Immature natural killer cell (primary cell): ENCODE results near the gene AGRP. TPM values are rescaled to one million over a fixed set of nuclear protein-coding genes. Genes with fewer than 3 reads are reported as not detected.
A peak's percentile ranks its signal among the peaks of the same experiment; 100 is the strongest.

ENCODE experiments used
- DNase-seq, 3 donors: peaks; one replicate each; pipeline ENCODE4 v3.0.0; 2022; ENCODE audit warnings: mixed read lengths in 1 of 3
- H3K27ac Mint-ChIP-seq, 6 donors: one replicate each; pipeline ENCODE4 v1.8.0; 2020; ENCODE audit warnings: mixed read lengths in 6 of 6, mild to moderate bottlenecking in 5 of 6, inconsistent platforms in 4 of 6, moderate library complexity in 3 of 6
- H3K27me3 Mint-ChIP-seq, 3 donors: one replicate each; pipeline ENCODE4 v1.8.0; 2020 to 2021; ENCODE audit warnings: low read depth in 3 of 3, mild to moderate bottlenecking in 3 of 3, mixed read lengths in 3 of 3, moderate library complexity in 3 of 3, inconsistent platforms in 1 of 3
- H3K36me3 Mint-ChIP-seq, 3 donors: one replicate each; pipeline ENCODE4 v1.8.0; 2020; ENCODE audit warnings: mixed read lengths in 3 of 3, inconsistent platforms in 2 of 3, mild to moderate bottlenecking in 2 of 3
- H3K4me1 Mint-ChIP-seq, 2 donors: one replicate each; pipeline ENCODE4 v1.8.0; 2020; ENCODE audit warnings: inconsistent platforms in 2 of 2, mild to moderate bottlenecking in 2 of 2, mixed read lengths in 2 of 2, moderate library complexity in 1 of 2
- H3K4me3 Mint-ChIP-seq, 5 donors: one replicate each; pipeline ENCODE4 v1.8.0; 2020; ENCODE audit warnings: mild to moderate bottlenecking in 5 of 5, mixed read lengths in 5 of 5, inconsistent platforms in 3 of 5, moderate library complexity in 3 of 5
- H3K9me3 Mint-ChIP-seq, 6 donors: one replicate each; pipeline ENCODE4 v1.8.0; 2020; ENCODE audit warnings: mild to moderate bottlenecking in 6 of 6, mixed read lengths in 6 of 6, inconsistent platforms in 4 of 6, moderate library complexity in 3 of 6
- polyA plus RNA-seq, 3 donors: library from polyadenylated mRNA; unstranded; fragments of 300-500 nt; fragmentation: Illumina TruSeq; gene quantifications; one replicate each; pipeline ENCODE4 v1.2.3, GENCODE V29; 2021

Gene AGRP
- polyA plus RNA-seq, 3 donors from 2014 or later, result not detected

- H3K4me3 Mint-ChIP-seq, result no peak overlapping the region
- H3K27me3 Mint-ChIP-seq, result peaks cover 0 to 7% (median 4%) of the 10 kb centered on the region in 3 donors
- H3K36me3 Mint-ChIP-seq, result peaks cover 0 to 4% (median 3%) of the 10 kb centered on the region in 3 donors
- no peak for DNase-seq
- peaks cover 52 to 62% of the 10 kb centered on the region in 2 donors for H3K4me1 Mint-ChIP-seq
- peak overlapping the region in 5 of 6 donors; percentile 25 to 83 (median 59) for H3K27ac Mint-ChIP-seq
- no peaks in the 10 kb centered on the region for H3K9me3 Mint-ChIP-seq
Observed at GRCh38 chr16:67454104-67454503, 29.2 kb downstream of the AGRP start.

DNA sequence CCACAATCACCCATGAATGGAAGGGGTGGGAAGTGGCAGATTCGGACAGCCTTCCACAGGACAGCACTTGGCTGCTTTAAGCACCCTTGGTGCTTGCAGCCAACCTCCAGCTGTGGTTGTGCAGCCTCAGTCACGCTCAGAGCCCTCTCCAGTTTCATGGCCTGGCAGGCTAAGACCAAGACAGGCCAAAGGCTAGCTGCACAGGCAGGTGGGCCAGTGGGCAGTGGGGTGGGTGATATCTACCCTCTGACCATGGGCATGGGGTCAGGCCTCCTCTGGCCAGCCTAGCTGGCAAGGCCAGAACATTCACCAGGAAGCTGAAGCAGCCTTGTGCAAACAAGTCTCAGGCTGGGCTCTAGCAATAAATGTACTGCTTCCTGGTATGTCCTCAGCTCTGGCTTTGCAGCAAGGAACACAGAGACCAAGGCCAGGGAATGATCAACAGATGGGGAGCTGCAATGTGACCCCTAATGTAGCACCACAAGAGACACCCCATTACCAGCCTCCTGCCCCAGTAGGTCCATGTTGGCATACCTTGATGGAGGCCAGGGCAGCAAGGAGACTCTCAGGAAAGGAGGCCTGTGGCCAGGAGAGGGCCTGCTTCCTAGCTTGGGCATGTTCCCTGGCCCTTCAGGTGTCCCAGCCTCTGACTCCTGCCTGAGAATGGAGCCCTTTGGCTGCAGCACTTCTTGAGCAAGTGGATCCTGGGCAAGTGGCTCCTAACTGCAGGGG lies 31.5 kb downstream of the AGRP start:
- no peak for DNase-seq
- Mint-ChIP-seq H3K4me1 (peaks cover 43 to 50% of the 10 kb centered on the region in 2 donors), H3K27ac (no peak overlapping the region), H3K9me3 (no peaks in the 10 kb centered on the region), H3K27me3 (peaks cover 0 to 9% (median 4%) of the 10 kb centered on the region in 3 donors), H3K4me3 (no peak overlapping the region), H3K36me3 (peaks cover 0 to 4% (median 3%) of the 10 kb centered on the region in 3 donors)

DNA sequence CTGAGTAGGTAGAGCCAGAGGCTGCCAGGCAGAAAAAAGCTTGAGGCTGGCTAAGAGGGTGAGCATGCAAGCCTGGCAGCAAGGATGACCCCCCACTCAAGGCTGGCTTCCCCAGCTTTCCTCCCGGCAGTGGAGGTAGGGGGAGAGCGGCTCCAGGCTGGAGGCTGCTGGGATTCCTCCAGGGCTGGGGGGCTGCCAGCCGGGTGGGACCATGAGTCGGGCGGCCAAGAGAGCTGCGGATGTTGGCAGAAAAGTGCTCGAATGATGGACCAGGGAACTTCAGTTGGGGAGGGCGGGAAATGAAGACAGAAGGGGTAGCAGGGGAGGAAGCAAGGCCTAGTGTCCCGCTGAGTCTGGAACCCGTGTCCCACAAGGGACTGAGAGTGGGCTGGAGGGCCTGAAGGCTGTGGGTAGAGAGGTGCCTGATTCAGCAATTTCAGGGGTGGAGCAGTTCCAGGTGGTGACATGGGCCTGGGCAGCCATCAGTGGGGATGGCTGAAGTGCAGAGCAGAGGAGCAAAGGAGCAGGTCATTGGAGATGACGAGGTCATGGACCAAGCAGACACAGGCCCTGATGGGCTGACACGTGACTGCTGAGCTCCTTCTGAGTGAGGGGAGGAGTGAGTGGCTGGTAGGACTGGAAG lies 32.2 kb downstream of the AGRP start:
- Mint-ChIP-seq H3K4me3 (no peak overlapping the region), H3K27me3 (peaks cover 0 to 9% (median 6%) of the 10 kb centered on the region in 3 donors), H3K9me3 (no peaks in the 10 kb centered on the region), H3K36me3 (peaks cover 0 to 4% (median 3%) of the 10 kb centered on the region in 3 donors), H3K4me1 (peaks cover 38 to 48% of the 10 kb centered on the region in 2 donors), H3K27ac (no peak overlapping the region)
- no peak for DNase-seq

DNA sequence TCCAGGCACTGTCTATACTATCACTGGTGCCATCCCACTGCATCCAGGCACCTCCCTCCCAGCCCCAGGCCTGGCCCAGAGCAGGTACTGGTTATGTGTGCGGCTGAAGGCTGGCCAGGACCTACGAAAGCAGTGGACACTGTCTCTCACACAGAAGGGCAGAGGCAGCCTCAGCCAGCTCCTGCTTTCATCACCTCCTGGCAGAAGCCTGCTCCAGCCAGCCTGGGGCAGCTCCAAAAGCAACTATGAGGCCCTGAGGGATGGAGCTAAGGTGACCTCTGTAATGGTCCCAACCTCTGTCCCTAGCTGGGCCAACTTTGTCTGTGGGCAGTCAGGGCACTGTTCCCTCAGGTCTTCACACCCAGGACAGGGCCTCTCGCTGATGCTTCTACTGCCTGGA lies 33.6 kb downstream of the AGRP start:
- Mint-ChIP-seq H3K27me3 (peaks cover 1 to 9% (median 5%) of the 10 kb centered on the region in 3 donors), H3K4me3 (no peak overlapping the region), H3K36me3 (peaks cover 0 to 4% (median 3%) of the 10 kb centered on the region in 3 donors), H3K9me3 (no peaks in the 10 kb centered on the region), H3K27ac (peak overlapping the region in 3 of 6 donors; percentile 1 to 45 (median 29)), H3K4me1 (peaks cover 24 to 33% of the 10 kb centered on the region in 2 donors)
- DNase-seq, result no peak

- Mint-ChIP-seq H3K27ac (peak overlapping the region in 4 of 6 donors; percentile 1 to 45 (median 32)), H3K9me3 (no peaks in the 10 kb centered on the region)
Observed at GRCh38 chr16:67449336-67449735, 34.0 kb downstream of the AGRP start.

GRCh38 chr16:67448580-67448979 lies 34.8 kb downstream of the AGRP start:
- Mint-ChIP-seq H3K27ac (no peak overlapping the region), H3K4me3 (no peak overlapping the region), H3K4me1 (peaks cover 15 to 24% of the 10 kb centered on the region in 2 donors)

More at GRCh38 chr16:67449336-67449735, 34.0 kb downstream of the AGRP start:
- Mint-ChIP-seq H3K4me1 (peaks cover 21 to 30% of the 10 kb centered on the region in 2 donors), H3K4me3 (no peak overlapping the region), H3K27me3 (peaks cover 2 to 11% (median 4%) of the 10 kb centered on the region in 3 donors), H3K36me3 (peaks cover 0 to 4% (median 3%) of the 10 kb centered on the region in 3 donors)
- DNase-seq, result no peak

DNA sequence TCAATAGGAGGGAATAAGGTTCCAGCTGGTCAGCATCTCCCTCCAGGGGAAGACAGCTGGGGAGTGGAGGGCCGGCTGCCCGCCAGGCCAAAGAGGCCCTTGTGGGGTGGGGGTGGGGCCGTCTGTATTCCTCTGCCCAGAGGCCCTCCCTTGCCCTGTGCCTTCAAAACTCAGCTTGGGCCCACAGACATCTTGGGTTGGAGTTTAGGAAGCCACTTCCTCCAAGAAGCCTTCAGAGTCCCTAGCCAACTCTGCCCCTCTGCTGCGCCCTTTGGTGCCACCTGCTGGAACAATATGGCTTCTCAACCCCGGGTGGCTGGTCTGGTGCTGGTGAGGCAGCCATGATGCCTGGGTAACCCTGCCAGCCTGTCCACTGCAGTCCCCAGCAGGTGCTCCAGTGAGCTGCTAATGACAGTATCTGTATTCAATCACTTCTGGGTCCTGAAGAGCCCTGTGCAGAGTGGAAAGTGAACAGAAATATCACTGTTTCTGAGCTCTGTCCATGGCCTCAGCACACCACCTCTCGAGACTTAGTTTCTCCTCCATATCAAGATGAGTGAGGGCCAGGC lies 35.8 kb downstream of the AGRP start:
- no peak overlapping the region for H3K4me3 Mint-ChIP-seq
- peaks cover 11 to 19% of the 10 kb centered on the region in 2 donors for H3K4me1 Mint-ChIP-seq
- peaks cover 2 to 11% (median 3%) of the 10 kb centered on the region in 3 donors for H3K27me3 Mint-ChIP-seq
- H3K9me3 Mint-ChIP-seq, result no peaks in the 10 kb centered on the region
- H3K36me3 Mint-ChIP-seq, result peaks cover 0 to 4% (median 0%) of the 10 kb centered on the region in 3 donors
- H3K27ac Mint-ChIP-seq, result no peak overlapping the region
- peak; percentile 22 to 40 (median 24) for DNase-seq

More at GRCh38 chr16:67448580-67448979, 34.8 kb downstream of the AGRP start:
- Mint-ChIP-seq H3K9me3 (no peaks in the 10 kb centered on the region), H3K27me3 (peaks cover 2 to 11% (median 4%) of the 10 kb centered on the region in 3 donors), H3K36me3 (peaks cover 0 to 4% (median 3%) of the 10 kb centered on the region in 3 donors)
- DNase-seq, result no peak

GRCh38 chr16:67446968-67447507 lies 36.3 kb downstream of the AGRP start:
- Mint-ChIP-seq H3K9me3 (no peaks in the 10 kb centered on the region), H3K4me3 (no peak overlapping the region), H3K27me3 (peaks cover 2 to 11% (median 3%) of the 10 kb centered on the region in 3 donors), H3K27ac (peak overlapping the region in 1 of 6 donors; percentile 40), H3K36me3 (peaks cover 0 to 4% (median 0%) of the 10 kb centered on the region in 3 donors), H3K4me1 (peaks cover 11 to 19% of the 10 kb centered on the region in 2 donors)
- DNase-seq, result no peak

DNA sequence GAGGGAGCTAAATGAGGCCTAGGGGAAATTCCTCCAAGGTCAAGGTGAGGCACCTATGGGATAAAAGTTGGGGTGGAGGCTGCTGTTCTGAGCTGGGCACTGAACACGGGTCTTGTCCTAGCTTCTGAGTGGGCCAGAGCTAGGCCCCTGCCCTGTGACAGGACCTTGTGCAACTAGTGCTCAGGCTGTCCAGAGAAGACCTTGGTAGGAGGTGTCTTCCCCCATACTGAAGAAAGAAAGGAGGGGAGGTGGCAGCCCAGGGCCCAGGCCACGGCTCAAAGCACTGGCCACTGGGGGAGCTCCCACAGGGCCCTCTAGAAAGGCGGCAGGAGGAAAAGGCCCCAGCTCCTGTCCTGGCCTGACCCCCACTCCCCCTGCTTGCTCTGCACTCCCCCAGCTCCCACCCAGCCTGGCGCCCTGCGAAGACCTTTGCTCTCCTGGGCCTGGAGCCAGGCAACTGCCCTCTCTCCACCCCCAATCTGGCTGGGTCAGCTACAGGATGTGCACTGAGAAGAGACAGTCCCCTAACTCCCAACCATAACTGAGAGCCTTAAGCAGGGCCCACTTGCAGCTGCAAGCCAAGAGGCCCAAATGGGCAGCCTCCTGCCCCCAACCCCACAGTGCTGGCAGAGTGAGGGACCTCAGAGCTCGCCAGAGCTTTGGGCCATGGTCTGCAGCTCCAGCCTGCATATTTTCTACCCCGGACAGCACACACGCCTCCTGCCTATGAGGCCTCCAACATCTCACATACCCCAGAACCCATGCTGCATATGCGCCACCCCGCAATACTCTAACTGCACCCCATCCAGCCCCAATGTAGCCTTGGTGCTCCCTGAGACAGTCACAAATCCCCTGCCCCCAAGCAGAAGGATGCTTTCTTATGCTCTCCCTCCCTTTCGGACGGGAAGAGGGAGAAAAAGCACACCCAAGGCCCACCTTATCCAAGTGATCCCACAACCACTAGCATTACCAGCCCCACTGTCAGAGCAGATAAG lies 37.1 kb downstream of the AGRP start:
- peaks cover 3 to 11% (median 5%) of the 10 kb centered on the region in 3 donors for H3K27me3 Mint-ChIP-seq
- peak overlapping the region in 1 of 6 donors; percentile 40 for H3K27ac Mint-ChIP-seq
- no peaks in the 10 kb centered on the region for H3K9me3 Mint-ChIP-seq
- H3K4me1 Mint-ChIP-seq, result peaks cover 11 to 19% of the 10 kb centered on the region in 2 donors
- DNase-seq, result no peak
- no peak overlapping the region for H3K4me3 Mint-ChIP-seq
- H3K36me3 Mint-ChIP-seq, result peaks cover 0 to 8% (median 3%) of the 10 kb centered on the region in 3 donors

- H3K9me3 Mint-ChIP-seq, result no peaks in the 10 kb centered on the region
- H3K27ac Mint-ChIP-seq, result no peak overlapping the region
- no peak for DNase-seq
- H3K36me3 Mint-ChIP-seq, result peaks cover 0 to 7% (median 3%) of the 10 kb centered on the region in 3 donors
- peaks cover 3 to 5% (median 5%) of the 10 kb centered on the region in 3 donors for H3K27me3 Mint-ChIP-seq
- H3K4me1 Mint-ChIP-seq, result peaks cover 11 to 15% of the 10 kb centered on the region in 2 donors
- H3K4me3 Mint-ChIP-seq, result no peak overlapping the region
Observed at GRCh38 chr16:67445441-67445912, 37.9 kb downstream of the AGRP start.

DNA sequence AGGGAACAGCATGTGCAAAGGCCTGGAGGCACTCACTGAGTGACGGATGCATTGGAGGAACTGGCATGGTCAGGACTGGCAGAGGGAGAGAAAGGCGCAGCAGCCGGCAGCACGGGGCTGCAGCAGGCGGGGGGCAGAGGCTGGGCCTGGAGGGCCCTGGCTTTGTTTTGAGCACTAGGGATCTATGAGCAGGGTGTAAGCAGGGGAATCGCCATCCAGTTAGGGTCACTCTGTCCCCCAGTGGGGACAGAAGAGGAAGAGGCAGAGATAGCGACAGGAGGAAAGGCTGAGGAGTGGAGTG lies 38.3 kb downstream of the AGRP start:
- DNase-seq, result no peak
- Mint-ChIP-seq H3K4me3 (no peak overlapping the region), H3K9me3 (no peaks in the 10 kb centered on the region), H3K36me3 (peaks cover 0 to 4% (median 3%) of the 10 kb centered on the region in 3 donors), H3K27me3 (peaks cover 3 to 5% (median 4%) of the 10 kb centered on the region in 3 donors), H3K4me1 (peaks cover 9 to 12% of the 10 kb centered on the region in 2 donors), H3K27ac (peak overlapping the region in 1 of 6 donors; percentile 11)

GRCh38 chr16:67444259-67445125 lies 38.9 kb downstream of the AGRP start:
- Mint-ChIP-seq H3K27me3 (peaks cover 3 to 9% (median 5%) of the 10 kb centered on the region in 3 donors), H3K4me1 (peaks cover 5 to 10% of the 10 kb centered on the region in 2 donors), H3K36me3 (peaks cover 0 to 4% (median 3%) of the 10 kb centered on the region in 3 donors), H3K4me3 (no peak overlapping the region), H3K9me3 (no peaks in the 10 kb centered on the region), H3K27ac (peak overlapping the region in 1 of 6 donors; percentile 11)
- DNase-seq, result no peak
